ENCODE measurements around the gene ARTN.

The ARTN gene

GRCh38 chr1:43933386-43934100 lies at the start of gene ARTN:
ARTN (plus strand) TSS chr1:43933801; CDS start chr1:43935657, 1,856 bp downstream.
- DNase-seq = peak; percentile 36

GRCh38 chr1:43885279-43885801 lies 48.3 kb upstream of the ARTN start:
- DNase-seq = no peak

GRCh38 chr1:43887748-43888147 lies 45.9 kb upstream of the ARTN start:
- DNase-seq = no peak

- DNase-seq = no peak
Observed at GRCh38 chr1:43890815-43891214, 42.8 kb upstream of the ARTN start.

- no peak for DNase-seq
Observed at GRCh38 chr1:43893006-43893405, 40.6 kb upstream of the ARTN start.

GRCh38 chr1:43898981-43899380 lies 34.6 kb upstream of the ARTN start:
- DNase-seq = no peak

GRCh38 chr1:43900386-43900785 lies 33.2 kb upstream of the ARTN start:
- no peak for DNase-seq

GRCh38 chr1:43901196-43901961 lies 32.2 kb upstream of the ARTN start:
- DNase-seq = no peak

GRCh38 chr1:43902058-43902831 lies 31.4 kb upstream of the ARTN start:
- no peak for DNase-seq

GRCh38 chr1:43904660-43905551 lies 28.7 kb upstream of the ARTN start:
- no peak for DNase-seq

- no peak for DNase-seq
Observed at GRCh38 chr1:43908226-43908625, 25.4 kb upstream of the ARTN start.

GRCh38 chr1:43908858-43909257 lies 24.7 kb upstream of the ARTN start:
- DNase-seq = no peak

- no peak for DNase-seq
Observed at GRCh38 chr1:43910343-43910742, 23.3 kb upstream of the ARTN start.

- DNase-seq = no peak
Observed at GRCh38 chr1:43912607-43913006, 21.0 kb upstream of the ARTN start.

GRCh38 chr1:43913051-43913501 lies 20.5 kb upstream of the ARTN start:
- DNase-seq = no peak

GRCh38 chr1:43913666-43914360 lies 19.8 kb upstream of the ARTN start:
- no peak for DNase-seq

GRCh38 chr1:43914576-43915525 lies 18.8 kb upstream of the ARTN start:
- DNase-seq = no peak

- no peak for DNase-seq
Observed at GRCh38 chr1:43919906-43920305, 13.7 kb upstream of the ARTN start.

- no peak for DNase-seq
Observed at GRCh38 chr1:43921022-43921421, 12.6 kb upstream of the ARTN start.

- DNase-seq = no peak
Observed at GRCh38 chr1:43924516-43924915, 9.1 kb upstream of the ARTN start.
